ENCODE data around the gene APOE. TPM values are rescaled to one million over a fixed set of nuclear protein-coding genes. Genes with fewer than 3 reads are reported as not detected.
A peak's percentile ranks its signal among the peaks of the same experiment; 100 is the strongest.
"Not testable (repeated sequence)": the region's sequence is repeated elsewhere in the genome, so short reads cannot be mapped to it uniquely, and the experiment has no call there.

The APOE gene
- total and polyA plus RNA-seq, 8 donors, result 13.4 to 485 (median 119) TPM

GRCh38 chr19:44925114-44925891 is 19.7 kb downstream of the APOE start:
- Histone ChIP-seq H3K27ac (peak overlapping the region; percentile 44 to 72 (median 58)), H3K27me3 (peaks cover 0 to 4% (median 0%) of the 10 kb centered on the region in 3 donors), H3K4me3 (no peak overlapping the region), H3K9me3 (no peaks in the 10 kb centered on the region), H3K36me3 (no peaks in the 10 kb centered on the region), H3K4me1 (peaks cover 5 to 37% (median 15%) of the 10 kb centered on the region in 4 donors)
- intact Hi-C loops (cut with DNase I; ENCODE audit: low total_unique reads), result no loop called here
- TF ChIP-seq EP300 (IDR thresholded peaks at IDR 0.05) (no peak), POLR2AphosphoS5 (IDR thresholded peaks at IDR 0.05) (peak in 1 of 3 donors; percentile 50)
- WGBS, 5 donors, result 28 to 59% (median 52%) methylated on average over 8 of the region's 8 CpGs
- DNase-seq, result peak; percentile 52 to 80

DNA sequence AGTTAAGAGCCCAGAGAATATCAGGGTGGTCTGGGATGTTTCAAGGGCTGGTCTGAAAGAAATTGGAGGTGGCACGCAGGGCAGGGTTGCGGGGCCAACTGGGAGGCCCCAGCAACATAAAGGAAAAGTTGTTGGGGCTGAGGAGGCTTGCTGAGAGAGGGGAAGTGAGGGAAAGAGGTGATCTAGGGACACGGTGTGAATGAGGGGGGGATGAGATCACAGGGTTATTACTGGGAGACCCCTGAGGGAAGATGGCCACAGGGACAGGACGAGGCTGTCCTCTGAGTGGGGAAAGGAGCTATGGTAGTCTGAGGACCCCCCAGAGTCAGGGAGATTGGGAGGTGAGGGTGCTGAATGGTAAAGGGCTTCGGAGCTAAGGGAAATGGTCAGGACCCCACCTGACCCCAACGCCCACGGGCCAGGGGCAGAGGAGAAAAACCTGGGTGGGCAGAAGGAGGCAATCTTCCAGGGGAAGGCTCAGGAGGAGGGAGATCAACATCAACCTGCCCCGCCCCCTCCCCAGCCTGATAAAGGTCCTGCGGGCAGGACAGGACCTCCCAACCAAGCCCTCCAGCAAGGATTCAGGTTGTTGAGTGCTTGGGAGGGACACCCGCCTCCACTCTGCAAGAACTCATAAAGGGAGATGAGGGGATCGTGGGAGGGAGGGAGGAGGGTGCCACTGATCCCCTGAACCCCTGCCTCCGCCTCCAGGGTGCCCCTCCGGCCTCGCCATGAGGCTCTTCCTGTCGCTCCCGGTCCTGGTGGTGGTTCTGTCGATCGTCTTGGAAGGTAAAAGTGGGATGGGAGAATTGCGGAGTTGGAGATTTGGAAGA is 20.9 kb downstream of the APOE start:
- H3K36me3 ChIP-seq; DNase-seq; H3K9me3 ChIP-seq; H3K27me3 ChIP-seq; intact Hi-C loops (cut with DNase I; ENCODE audit: low total_unique reads): not testable (repeated sequence)
- H3K4me3 ChIP-seq, result peak overlapping the region in 2 of 4 donors; percentile 13 to 24
- H3K27ac ChIP-seq, result peak overlapping the region in 3 of 5 donors; percentile 18 to 67 (median 43)
- peaks cover 5 to 37% (median 15%) of the 10 kb centered on the region in 4 donors for H3K4me1 ChIP-seq
- WGBS, 5 donors, result 34 to 63% (median 50%) methylated on average over 9 to 19 of the region's 19 CpGs

DNA sequence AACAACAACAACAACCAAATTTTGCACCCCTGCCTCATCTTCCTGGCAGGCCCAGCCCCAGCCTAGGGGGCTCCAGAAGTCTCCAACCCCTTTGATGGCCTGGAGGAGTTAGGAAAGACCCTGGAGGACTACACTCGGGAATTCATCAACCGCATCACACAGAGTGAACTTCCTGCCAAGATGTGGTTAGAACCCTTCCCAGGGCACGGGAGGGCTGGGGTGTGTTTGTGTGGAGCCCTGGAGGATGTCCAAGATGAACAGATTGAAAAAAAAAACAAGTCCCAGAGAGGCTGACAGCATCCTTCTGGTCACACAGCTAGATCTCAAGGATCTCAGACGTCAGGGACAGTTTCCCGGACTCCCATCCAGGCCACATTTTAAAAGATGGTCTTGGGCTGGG is 22.1 kb downstream of the APOE start:
- Histone ChIP-seq H3K27ac (peak overlapping the region in 3 of 5 donors; percentile 34 to 64 (median 43)), H3K27me3 (peaks cover 0 to 4% (median 0%) of the 10 kb centered on the region in 3 donors), H3K36me3 (no peaks in the 10 kb centered on the region), H3K9me3 (no peaks in the 10 kb centered on the region), H3K4me3 (no peak overlapping the region), H3K4me1 (peaks cover 5 to 37% (median 15%) of the 10 kb centered on the region in 4 donors)
- 29 to 48% (median 40%) methylated on average over 5 of the region's 5 CpGs for WGBS, 5 donors
- intact Hi-C loops (cut with DNase I; ENCODE audit: low total_unique reads), result no loop called here
- TF ChIP-seq POLR2A (IDR thresholded peaks at IDR 0.05), result no peak
- DNase-seq, result no peak

DNA sequence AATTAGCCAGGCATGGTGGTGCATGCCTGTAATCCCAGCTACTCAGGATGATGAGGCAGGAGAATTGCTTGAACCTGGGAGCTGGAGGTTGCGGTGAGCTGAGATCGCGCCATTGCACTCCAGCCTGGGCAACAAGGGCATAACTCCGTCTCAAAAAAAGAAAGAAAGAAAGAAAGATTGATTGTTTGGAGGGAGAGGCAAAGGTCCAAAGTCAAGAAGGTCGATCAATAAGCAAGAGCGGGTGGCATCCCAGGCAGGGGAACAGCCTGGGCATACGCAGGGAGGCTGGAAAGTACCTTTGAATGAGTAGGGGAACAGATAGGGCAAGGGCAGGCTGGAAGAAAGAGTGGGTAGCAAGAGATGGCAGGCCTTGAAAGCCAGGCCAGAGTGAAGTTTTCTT is 24.5 kb downstream of the APOE start:
- H3K4me3 ChIP-seq, result no peak overlapping the region
- H3K9me3 ChIP-seq, result no peaks in the 10 kb centered on the region
- no peaks in the 10 kb centered on the region for H3K36me3 ChIP-seq
- H3K4me1 ChIP-seq, result peaks cover 5 to 27% (median 15%) of the 10 kb centered on the region in 4 donors
- no peak for DNase-seq
- intact Hi-C loops (cut with DNase I; ENCODE audit: low total_unique reads), result no loop called here
- H3K27ac ChIP-seq, result no peak overlapping the region
- no peak for TF ChIP-seq CTCF (IDR thresholded peaks at IDR 0.05)
- TF ChIP-seq EP300 (IDR thresholded peaks at IDR 0.05), result no peak
- no peak for TF ChIP-seq POLR2AphosphoS5 (IDR thresholded peaks at IDR 0.05)
- TF ChIP-seq POLR2A (IDR thresholded peaks at IDR 0.05), result no peak
- 65 to 83% (median 83%) methylated on average over 7 of the region's 7 CpGs for WGBS, 5 donors
- peaks cover 0 to 4% (median 0%) of the 10 kb centered on the region in 3 donors for H3K27me3 ChIP-seq

DNA sequence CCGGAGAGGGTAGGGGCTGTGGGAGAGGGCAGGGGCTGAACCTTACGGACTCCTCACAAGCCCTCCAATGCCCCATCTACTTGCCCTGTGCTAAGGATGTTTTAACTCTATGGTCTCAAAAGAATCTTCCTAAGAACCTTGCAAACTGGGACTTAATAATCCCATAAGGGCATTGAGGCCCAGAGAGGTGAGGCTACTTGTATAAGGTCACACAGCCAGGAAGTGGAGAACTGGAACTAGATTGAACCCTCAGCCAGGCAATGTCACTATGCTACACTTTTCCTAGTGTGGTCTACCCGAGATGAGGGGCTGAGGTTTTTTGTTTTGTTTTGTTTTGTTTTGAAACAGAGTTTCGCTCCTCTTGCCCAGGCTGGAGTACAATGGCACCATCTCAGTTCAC is 25.9 kb downstream of the APOE start:
- intact Hi-C loops (cut with DNase I; ENCODE audit: low total_unique reads), result no loop called here
- no peaks in the 10 kb centered on the region for H3K36me3 ChIP-seq
- peaks cover 0 to 2% (median 0%) of the 10 kb centered on the region in 3 donors for H3K27me3 ChIP-seq
- WGBS, 5 donors, result 85 to 89% (median 88%) methylated on average over 4 of the region's 4 CpGs
- no peak for DNase-seq
- no peak overlapping the region for H3K4me3 ChIP-seq
- TF ChIP-seq CTCF (IDR thresholded peaks at IDR 0.05), result no peak
- peaks cover 4 to 20% (median 13%) of the 10 kb centered on the region in 4 donors for H3K4me1 ChIP-seq
- H3K9me3 ChIP-seq, result no peaks in the 10 kb centered on the region
- H3K27ac ChIP-seq, result no peak overlapping the region
